NCI-H2107 treated with DMSO at 0.1 percent for 48 hours (cell line): ENCODE results near the gene TXNDC16.

Source experiments
- DNase-seq: peaks from one replicate; lab custom pipeline; 2025; ENCODE audit not compliant: unreplicated experiment; lab: John Stamatoyannopoulos, UW

TXNDC16 gene

GRCh38 chr14:52455291-52456088, 96.8 kb downstream of the TXNDC16 start:
- no peak for DNase-seq

GRCh38 chr14:52447236-52447635, 105.1 kb downstream of the TXNDC16 start:
- no peak for DNase-seq

GRCh38 chr14:52446355-52446754, 106.0 kb downstream of the TXNDC16 start:
- DNase-seq: no peak

- DNase-seq: no peak
Measured at GRCh38 chr14:52443506-52443905, 108.8 kb downstream of the TXNDC16 start.

- no peak for DNase-seq
Measured at GRCh38 chr14:52442602-52443001, 109.7 kb downstream of the TXNDC16 start.

GRCh38 chr14:52442166-52442565, 110.1 kb downstream of the TXNDC16 start:
- no peak for DNase-seq

GRCh38 chr14:52439476-52439875, 112.8 kb downstream of the TXNDC16 start:
- no peak for DNase-seq

GRCh38 chr14:52434955-52435354, 117.3 kb downstream of the TXNDC16 start:
- DNase-seq: no peak

- no peak for DNase-seq
Measured at GRCh38 chr14:52430474-52430873, 121.8 kb downstream of the TXNDC16 start.

GRCh38 chr14:52429451-52429850, 122.9 kb downstream of the TXNDC16 start:
- DNase-seq: no peak

GRCh38 chr14:52427460-52427859, 124.8 kb downstream of the TXNDC16 start:
- DNase-seq: no peak

- no peak for DNase-seq
Measured at GRCh38 chr14:52422650-52423356, 129.5 kb downstream of the TXNDC16 start.

- DNase-seq: no peak
Measured at GRCh38 chr14:52417139-52417538, 135.2 kb downstream of the TXNDC16 start.

- no peak for DNase-seq
Measured at GRCh38 chr14:52413729-52414408, 138.4 kb downstream of the TXNDC16 start.

GRCh38 chr14:52412426-52412825, 139.9 kb downstream of the TXNDC16 start:
- no peak for DNase-seq

GRCh38 chr14:52405314-52405713, 147.0 kb downstream of the TXNDC16 start:
- DNase-seq: no peak

GRCh38 chr14:52402812-52403526, 149.3 kb downstream of the TXNDC16 start:
- DNase-seq: no peak

GRCh38 chr14:52400846-52401245, 151.5 kb downstream of the TXNDC16 start:
- no peak for DNase-seq

GRCh38 chr14:52399921-52400595, 152.2 kb downstream of the TXNDC16 start:
- peak; percentile 8 for DNase-seq

- no peak for DNase-seq
Measured at GRCh38 chr14:52399104-52399503, 153.2 kb downstream of the TXNDC16 start.

- no peak for DNase-seq
Measured at GRCh38 chr14:52397844-52398243, 154.5 kb downstream of the TXNDC16 start.
